ENCODE measurements around the gene HOXB3. TPM values are rescaled to one million over a fixed set of nuclear protein-coding genes. Genes with fewer than 3 reads are reported as not detected.

Gene HOXB3
- total and polyA plus RNA-seq, 7 donors: 0.96 to 8.8 (median 1.5) TPM

DNA sequence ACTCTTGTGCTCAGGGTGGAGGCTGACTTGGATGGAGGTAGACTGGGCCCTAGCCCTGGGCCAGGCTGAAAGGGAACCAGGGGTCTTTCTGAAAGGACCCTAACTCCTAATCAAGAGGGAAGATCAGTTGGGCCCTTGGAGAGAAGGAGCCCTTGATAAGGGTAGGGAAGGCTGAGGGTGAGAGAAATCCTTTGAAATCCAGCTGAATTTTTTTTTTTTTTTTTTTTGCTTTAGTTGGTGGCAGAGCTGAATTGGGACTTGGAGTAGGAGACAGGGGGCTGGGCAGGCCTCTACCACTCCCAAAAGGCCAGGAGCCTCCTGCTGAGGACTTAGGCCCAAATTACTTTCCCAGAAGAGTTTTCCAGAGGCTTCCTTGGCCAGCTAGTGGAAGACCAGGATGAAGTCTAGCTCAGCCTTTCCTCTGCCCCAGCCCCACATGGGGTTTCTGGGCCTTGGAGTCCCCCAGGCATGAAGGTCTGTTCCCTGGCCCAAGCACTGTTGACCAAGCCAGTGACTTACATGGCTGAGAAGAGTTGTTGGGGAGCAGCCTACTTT lies 643 bp upstream of the HOXB3 start:
- ATAC-seq (no peak), DNase-seq (no peak)
- TF ChIP-seq, protein P1, sequence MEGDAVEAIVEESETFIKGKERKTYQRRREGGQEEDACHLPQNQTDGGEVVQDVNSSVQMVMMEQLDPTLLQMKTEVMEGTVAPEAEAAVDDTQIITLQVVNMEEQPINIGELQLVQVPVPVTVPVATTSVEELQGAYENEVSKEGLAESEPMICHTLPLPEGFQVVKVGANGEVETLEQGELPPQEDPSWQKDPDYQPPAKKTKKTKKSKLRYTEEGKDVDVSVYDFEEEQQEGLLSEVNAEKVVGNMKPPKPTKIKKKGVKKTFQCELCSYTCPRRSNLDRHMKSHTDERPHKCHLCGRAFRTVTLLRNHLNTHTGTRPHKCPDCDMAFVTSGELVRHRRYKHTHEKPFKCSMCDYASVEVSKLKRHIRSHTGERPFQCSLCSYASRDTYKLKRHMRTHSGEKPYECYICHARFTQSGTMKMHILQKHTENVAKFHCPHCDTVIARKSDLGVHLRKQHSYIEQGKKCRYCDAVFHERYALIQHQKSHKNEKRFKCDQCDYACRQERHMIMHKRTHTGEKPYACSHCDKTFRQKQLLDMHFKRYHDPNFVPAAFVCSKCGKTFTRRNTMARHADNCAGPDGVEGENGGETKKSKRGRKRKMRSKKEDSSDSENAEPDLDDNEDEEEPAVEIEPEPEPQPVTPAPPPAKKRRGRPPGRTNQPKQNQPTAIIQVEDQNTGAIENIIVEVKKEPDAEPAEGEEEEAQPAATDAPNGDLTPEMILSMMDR (IDR thresholded peaks at IDR 0.05): no peak
- H3K27ac ChIP-seq: no peak overlapping the region
- H3K4me1 ChIP-seq: peaks cover 6% of the 10 kb centered on the region
- H3K27me3 ChIP-seq (ENCODE audit: insufficient read depth in 3 of 3, low read length in 2 of 3): peaks cover 0 to 84% (median 36%) of the 10 kb centered on the region in 3 donors
- no peaks in the 10 kb centered on the region for H3K36me3 ChIP-seq (ENCODE audit: insufficient read depth in 1 of 2, low read depth in 1 of 2)
- H3K4me3 ChIP-seq: no peak overlapping the region
- H3K9me3 ChIP-seq: no peaks in the 10 kb centered on the region
- intact Hi-C loops (cut with DNase I): loop anchor here in 1 of 2 donors (10.0 kb wide), 1 partner anchor 566 kb away; no protein-coding TSS in a partner anchor

DNA sequence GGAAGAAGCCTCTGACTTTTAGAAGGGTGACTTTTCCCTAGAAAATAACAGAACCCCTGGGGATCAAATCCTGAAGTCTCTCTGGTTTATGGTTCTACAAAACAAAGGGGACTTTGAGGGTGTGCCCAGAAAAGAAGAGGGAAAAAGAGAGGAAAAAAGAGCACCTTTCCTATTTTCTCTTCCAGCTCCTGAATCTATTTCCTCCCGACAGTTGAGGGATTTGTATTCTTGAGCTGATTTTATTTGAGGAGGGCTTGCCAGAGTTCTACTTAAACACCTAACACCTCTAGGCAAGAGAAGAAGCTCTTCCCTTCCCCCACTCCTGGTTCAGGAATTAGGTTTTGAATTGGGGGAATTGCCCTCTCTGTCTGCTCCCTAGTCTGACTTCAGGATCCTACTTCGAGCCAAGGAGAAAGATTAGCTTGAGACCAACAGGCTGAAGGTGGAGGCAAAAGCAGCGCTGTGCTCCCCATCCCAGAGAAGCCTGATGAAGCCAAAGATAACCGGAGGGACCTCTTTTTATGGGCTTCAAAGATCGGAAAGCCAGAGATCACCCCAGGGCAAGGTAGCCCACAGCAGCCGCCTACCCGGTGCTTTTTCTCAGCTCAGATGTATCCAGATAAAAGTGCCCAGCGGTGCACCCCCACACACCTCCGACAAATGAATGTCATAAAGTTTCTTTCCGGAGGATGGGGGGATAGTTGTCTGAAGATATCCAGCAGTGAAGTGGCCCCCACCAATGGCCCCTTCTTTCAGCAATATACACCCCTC lies 796 bp downstream of the HOXB3 start:
- no peak for DNase-seq
- Histone ChIP-seq H3K27me3 (ENCODE audit: insufficient read depth in 3 of 3, low read length in 2 of 3) (peaks cover 0 to 83% (median 31%) of the 10 kb centered on the region in 3 donors), H3K36me3 (ENCODE audit: insufficient read depth in 1 of 2, low read depth in 1 of 2) (no peaks in the 10 kb centered on the region), H3K27ac (no peak overlapping the region), H3K9me3 (no peaks in the 10 kb centered on the region), H3K4me3 (no peak overlapping the region), H3K4me1 (peaks cover 9% of the 10 kb centered on the region)
- TF ChIP-seq, protein P1 (IDR thresholded peaks at IDR 0.05): no peak
- ATAC-seq: no peak
- WGBS, 3 donors: 59 to 72% (median 67%) methylated on average over 10 of the region's 10 CpGs
- intact Hi-C loops (cut with DNase I): no loop called here

DNA sequence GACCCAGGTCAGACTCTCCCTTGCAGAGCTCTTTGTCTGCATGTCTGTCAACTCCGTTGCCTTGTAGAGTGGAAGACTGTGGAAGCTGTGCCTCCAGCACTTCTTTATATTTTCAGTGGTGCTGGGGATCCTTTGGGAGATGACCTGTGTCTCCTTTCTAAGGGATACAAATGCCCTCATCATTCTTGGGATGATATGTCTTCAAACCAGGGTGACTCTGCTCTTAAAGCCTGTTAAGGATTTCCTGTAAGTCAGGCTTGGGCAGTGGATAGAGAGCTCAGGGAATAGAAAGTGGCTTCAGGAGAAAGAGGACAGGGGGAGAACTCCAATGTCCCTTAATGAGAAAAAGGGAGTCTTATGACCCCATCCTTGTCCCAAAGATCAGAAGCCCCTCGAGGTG lies 1.5 kb downstream of the HOXB3 start:
- Histone ChIP-seq H3K4me3 (no peak overlapping the region), H3K36me3 (ENCODE audit: insufficient read depth in 1 of 2, low read depth in 1 of 2) (no peaks in the 10 kb centered on the region), H3K27ac (no peak overlapping the region), H3K27me3 (ENCODE audit: insufficient read depth in 3 of 3, low read length in 2 of 3) (peaks cover 0 to 85% (median 31%) of the 10 kb centered on the region in 3 donors), H3K4me1 (peaks cover 9% of the 10 kb centered on the region), H3K9me3 (no peaks in the 10 kb centered on the region)
- TF ChIP-seq, protein P1 (IDR thresholded peaks at IDR 0.05): no peak
- intact Hi-C loops (cut with DNase I): no loop called here
- ATAC-seq (no peak), DNase-seq (no peak)
- WGBS, 3 donors: 46 to 59% (median 48%) methylated on average over 2 of the region's 2 CpGs

DNA sequence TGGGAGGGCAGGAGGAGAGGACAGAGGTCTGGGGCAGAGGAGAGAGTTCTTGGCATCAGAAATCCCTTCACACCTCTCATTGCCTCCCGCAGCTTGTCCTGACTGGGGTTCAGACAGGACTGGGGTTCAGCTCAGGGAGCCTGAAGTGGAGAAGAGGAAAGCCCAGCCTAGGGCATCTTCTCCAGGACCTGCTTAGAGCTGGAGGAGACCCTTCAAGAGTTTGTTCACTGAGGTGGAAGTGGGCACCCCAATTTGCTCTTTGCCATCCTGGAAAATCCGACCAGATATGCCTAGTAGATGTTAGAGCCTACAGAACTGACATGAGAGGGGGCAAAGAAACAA lies 2.0 kb downstream of the HOXB3 start:
- DNase-seq: no peak
- peaks cover 9% of the 10 kb centered on the region for H3K4me1 ChIP-seq
- ATAC-seq: no peak
- 74 to 93% (median 75%) methylated on average over 2 of the region's 2 CpGs for WGBS, 3 donors
- intact Hi-C loops (cut with DNase I): no loop called here
- TF ChIP-seq, protein P1 (IDR thresholded peaks at IDR 0.05): no peak
- no peaks in the 10 kb centered on the region for H3K9me3 ChIP-seq
- H3K36me3 ChIP-seq (ENCODE audit: insufficient read depth in 1 of 2, low read depth in 1 of 2): no peaks in the 10 kb centered on the region
- H3K4me3 ChIP-seq: no peak overlapping the region
- H3K27ac ChIP-seq: no peak overlapping the region
- H3K27me3 ChIP-seq (ENCODE audit: insufficient read depth in 3 of 3, low read length in 2 of 3): peaks cover 0 to 85% (median 32%) of the 10 kb centered on the region in 3 donors
